Heart left ventricle (tissue), 16 donors: ENCODE data around the gene ACSBG1. TPM values are rescaled to one million over a fixed set of nuclear protein-coding genes. Genes with fewer than 3 reads are reported as not detected.

ENCODE experiments used
- ATAC-seq, 4 donors: fragments of 200-7000 bp; cut with Tn5 transposase; one replicate each; pipeline ENCODE4 v1.9.1; 2020 to 2022; ENCODE audit warnings: moderate library complexity in 4 of 4, mild to moderate bottlenecking in 3 of 4, moderate number of reproducible peaks in 1 of 4
- DNase-seq, 5 donors: peaks; one replicate each; pipeline ENCODE4 v3.0.0-alpha.2; 2020
- H3K27ac ChIP-seq, 12 donors: fragments of 200-600 bp; sonication (generic) in 4 of 12; one replicate each; pipeline versions ENCODE4 v1.5.0 to v1.8.0; 2016 to 2022; ENCODE audit warnings: mild to moderate bottlenecking in 2 of 12
- H3K27me3 ChIP-seq, 9 donors: fragments of 200-600 bp; sonication (generic) in 2 of 9; one replicate each; pipeline versions ENCODE4 v1.5.1 to v1.8.0; 2016 to 2022; ENCODE audit warnings: mild to moderate bottlenecking in 3 of 9
- H3K36me3 ChIP-seq, 9 donors: fragments of 200-600 bp; sonication (generic) in 2 of 9; one replicate each; pipeline versions ENCODE4 v1.5.0 to v1.8.0; 2018 to 2022; ENCODE audit warnings: mild to moderate bottlenecking in 2 of 9
- H3K4me1 ChIP-seq, 12 donors: fragments of 200-600 bp; sonication (generic) in 4 of 12; one replicate each; pipeline versions ENCODE4 v1.5.0 to v1.8.0; 2016 to 2022; ENCODE audit warnings: mild to moderate bottlenecking in 3 of 12
- H3K4me3 ChIP-seq, 12 donors: fragments of 200-600 bp; sonication (generic) in 4 of 12; one replicate each; pipeline versions ENCODE4 v1.5.0 to v1.8.0; 2017 to 2022; ENCODE audit warnings: mild to moderate bottlenecking in 9 of 12, moderate library complexity in 4 of 12
- H3K9me3 ChIP-seq, 12 donors: fragments of 200-600 bp; sonication (generic) in 4 of 12; one replicate each; pipeline versions ENCODE4 v1.5.0 to v1.8.0; 2016 to 2022; ENCODE audit warnings: mild to moderate bottlenecking in 1 of 12
- CTCF ChIP-seq, 12 donors: fragments of 200-600 bp; sonication (generic) in 4 of 12; IDR thresholded peaks; one replicate each; pipeline versions ENCODE4 v1.5.0 to v1.8.0; 2018 to 2022; ENCODE audit warnings: antibody characterized with exemption in 12 of 12, mild to moderate bottlenecking in 5 of 12
- POLR2A ChIP-seq, 2 donors: fragments of 450-650 bp; IDR thresholded peaks; one replicate each; pipeline ENCODE4 v1.6.1; 2017; ENCODE audit warnings: antibody characterized with exemption in 2 of 2, mild to moderate bottlenecking in 2 of 2, moderate library complexity in 2 of 2
- WGBS, 4 donors: extraction: QIAGEN DNeasy Blood & Tissue Kit in 2 of 4; methylation state at CpG; one replicate each; pipeline versions ENCODE4 v1.1.5 to v1.1.7; 2013 to 2018; 5-methylcytosine and 5-hydroxymethylcytosine counted together
- intact Hi-C, 10 donors: fragments of 100-400 bp; cut with DNase I; formaldehyde crosslinking; loops; one replicate each; pipeline versions ENCODE4 v1.11.1 to v1.14.2; 2022
- polyA plus RNA-seq, 2 donors: library from polyadenylated mRNA; stranded (reverse); fragments of 200-250 nt; gene quantifications; one replicate each; pipeline ENCODE4 v1.2.3, GENCODE V29; 2013
- total RNA-seq, 9 donors: library from RNA; depleted of rRNA in 2 of 9; stranded (reverse); fragments of >200 nt in 2 of 9; fragmentation: NEBNext Ultra II Directional in 3 of 9; extraction: Animal tissue kit (Norgen Biotek cat#: 25700) in 3 of 9; gene quantifications; one replicate each; pipeline versions ENCODE4 v1.1.0 to v1.2.4, GENCODE V29; 2016 to 2023
- donor health status: ischemic (EF 13 %, LVEDD 7.1; RV severe dilation, severe dysfunction).
- donor health status: healthy with polysubstance abuse.
- donor health status: DM: no; HTN: yes; CAD: no.
- donor health status: DM: no; HTN: no; CAD: no.
- donor health status: ischemic (EF 25% LVEDD 6.9; RV normal size, moderate dysfunction).
- donor health status: ischemic (EF 25% LVEDD 5.7; RV mildly dilated, moderate dysfunction).
- donor health status: healthy.
- donor health status: DM: yes; HTN: yes; CAD: no.
- donor health status: ischemic (EF 35%, LVEDD 5.7; RV mildly dilated, moderate dysfunction).
- donor health status: nonischemic (EF 11% LVEDD 7.7; RV severe dilation, severe dysfunction).
- donor health status: DM: yes; HTN: yes; CAD: no.
- donor health status: PGD.
- donor health status: ischemic (EF 29% LVEDD 5.4; RV normal size, mild dysfunction).
- donor health status: nonischemic (EF 23%, LVEDD 6.1; RV moderate dilation, normal function).

The ACSBG1 gene
- total and polyA plus RNA-seq, 11 donors, result 0.05 to 1.2 (median 0.16) TPM; not detected in 5

GRCh38 chr15:78213425-78213750 is 21.0 kb downstream of the ACSBG1 start:
- no peaks in the 10 kb centered on the region for H3K36me3 ChIP-seq
- DNase-seq, result peak in 2 of 5 donors; percentile 6 to 43
- no peaks in the 10 kb centered on the region for H3K9me3 ChIP-seq
- peaks cover 0 to 72% (median 18%) of the 10 kb centered on the region in 12 donors for H3K4me1 ChIP-seq
- H3K27me3 ChIP-seq, result no peaks in the 10 kb centered on the region
- intact Hi-C loops, result no loop called here
- peak overlapping the region in 1 of 12 donors; percentile 70 for H3K27ac ChIP-seq
- ATAC-seq, result no peak
- no peak overlapping the region for H3K4me3 ChIP-seq
- TF ChIP-seq POLR2A (IDR thresholded peaks at IDR 0.05) (no peak), CTCF (IDR thresholded peaks at IDR 0.05) (no peak)
- 87 to 93% (median 92%) methylated on average over 6 of the region's 6 CpGs for WGBS, 4 donors

- DNase-seq, result peak; percentile 51 to 90 (median 79)
- 51 to 59% (median 56%) methylated on average over 16 to 17 of the region's 17 CpGs for WGBS, 4 donors
- peak; percentile 33 to 79 (median 75) for ATAC-seq
- Histone ChIP-seq H3K4me3 (no peak overlapping the region), H3K27ac (peak overlapping the region in 6 of 12 donors; percentile 32 to 70 (median 52)), H3K9me3 (no peaks in the 10 kb centered on the region), H3K4me1 (peaks cover 0 to 68% (median 18%) of the 10 kb centered on the region in 12 donors), H3K36me3 (no peaks in the 10 kb centered on the region), H3K27me3 (no peaks in the 10 kb centered on the region)
- TF ChIP-seq CTCF (IDR thresholded peaks at IDR 0.05) (no peak), POLR2A (IDR thresholded peaks at IDR 0.05) (no peak)
- intact Hi-C loops, result no loop called here
Measured at GRCh38 chr15:78212546-78213424, 21.6 kb downstream of the ACSBG1 start.

GRCh38 chr15:78212008-78212407 is 22.4 kb downstream of the ACSBG1 start:
- DNase-seq, result peak in 1 of 5 donors; percentile 7

GRCh38 chr15:78211189-78211921 is 23.0 kb downstream of the ACSBG1 start:
- peak overlapping the region in 1 of 12 donors; percentile 70 for H3K27ac ChIP-seq
- TF ChIP-seq CTCF (IDR thresholded peaks at IDR 0.05) (no peak), POLR2A (IDR thresholded peaks at IDR 0.05) (no peak)
- H3K36me3 ChIP-seq, result no peaks in the 10 kb centered on the region
- intact Hi-C loops, result no loop called here
- no peak overlapping the region for H3K4me3 ChIP-seq
- WGBS, 4 donors, result 78 to 86% (median 82%) methylated on average over 12 of the region's 12 CpGs
- H3K9me3 ChIP-seq, result no peaks in the 10 kb centered on the region
- peaks cover 0 to 64% (median 16%) of the 10 kb centered on the region in 12 donors for H3K4me1 ChIP-seq
- ATAC-seq (no peak), DNase-seq (peak in 2 of 5 donors; percentile 9 to 24)
- H3K27me3 ChIP-seq, result no peaks in the 10 kb centered on the region

More at GRCh38 chr15:78212008-78212407, 22.4 kb downstream of the ACSBG1 start:
- Histone ChIP-seq H3K9me3 (no peaks in the 10 kb centered on the region), H3K4me3 (no peak overlapping the region), H3K27ac (peak overlapping the region in 4 of 12 donors; percentile 32 to 70 (median 66)), H3K4me1 (peaks cover 0 to 62% (median 16%) of the 10 kb centered on the region in 12 donors), H3K36me3 (no peaks in the 10 kb centered on the region), H3K27me3 (no peaks in the 10 kb centered on the region)
- ATAC-seq, result no peak
- 88 to 93% (median 93%) methylated on average over 10 of the region's 10 CpGs for WGBS, 4 donors
- intact Hi-C loops, result no loop called here
- TF ChIP-seq POLR2A (IDR thresholded peaks at IDR 0.05), result no peak
